Daoy (cell line): ENCODE measurements around the gene HSF2BP. TPM values are rescaled to one million over a fixed set of nuclear protein-coding genes. Genes with fewer than 3 reads are reported as not detected.
A peak's percentile ranks its signal among the peaks of the same experiment; 100 is the strongest.
"Not testable (repeated sequence)": the region's sequence is repeated elsewhere in the genome, so short reads cannot be mapped to it uniquely, and the experiment has no call there.

Experiments
- DNase-seq: peaks from one replicate; pipeline ENCODE4 v3.0.0-alpha.2; 2015; ENCODE audit warnings: low read depth
- total RNA-seq: library from RNA; depleted of rRNA; stranded (reverse); fragments of >200 nt; shearing (Covaris generic); gene quantifications from 2 replicates; pipeline ENCODE4 v1.2.3, GENCODE V29; 2014

The HSF2BP gene
- total RNA-seq, 1 experiment from 2014 or later: 2.7 TPM

DNA sequence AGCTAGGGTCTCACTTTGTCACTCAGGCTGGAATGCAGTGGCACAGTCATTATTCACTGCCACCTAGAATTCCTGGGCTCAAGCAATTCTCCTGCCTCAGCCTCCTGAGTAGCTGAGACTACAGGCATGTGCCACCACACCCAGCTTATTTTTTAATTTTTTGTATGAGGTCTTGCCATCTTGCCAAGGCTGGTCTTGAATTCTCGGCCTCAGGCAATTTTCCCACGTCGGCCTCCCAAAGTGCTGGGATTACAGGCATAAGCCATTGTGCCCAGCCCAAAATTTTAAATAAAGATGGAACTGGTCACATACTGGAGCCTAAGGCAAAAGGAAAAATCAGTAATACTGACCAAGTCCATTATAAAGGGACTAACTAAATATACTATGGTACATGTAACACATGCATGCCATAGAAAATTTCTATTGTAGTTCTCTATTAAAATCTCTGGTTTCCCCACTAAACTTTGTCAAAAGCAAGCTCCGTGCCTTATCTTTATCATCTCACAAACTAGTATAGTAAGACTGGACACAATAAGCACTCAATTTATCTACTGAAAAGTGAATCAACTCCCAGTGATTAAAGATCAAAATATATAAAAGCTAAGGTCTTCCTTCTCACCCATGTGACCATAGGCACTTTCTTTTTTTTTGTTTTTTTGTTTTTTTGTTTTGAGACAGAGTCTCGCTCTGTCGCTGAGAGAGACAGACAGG is 61.6 kb downstream of the HSF2BP start:
- DNase-seq: no peak

DNA sequence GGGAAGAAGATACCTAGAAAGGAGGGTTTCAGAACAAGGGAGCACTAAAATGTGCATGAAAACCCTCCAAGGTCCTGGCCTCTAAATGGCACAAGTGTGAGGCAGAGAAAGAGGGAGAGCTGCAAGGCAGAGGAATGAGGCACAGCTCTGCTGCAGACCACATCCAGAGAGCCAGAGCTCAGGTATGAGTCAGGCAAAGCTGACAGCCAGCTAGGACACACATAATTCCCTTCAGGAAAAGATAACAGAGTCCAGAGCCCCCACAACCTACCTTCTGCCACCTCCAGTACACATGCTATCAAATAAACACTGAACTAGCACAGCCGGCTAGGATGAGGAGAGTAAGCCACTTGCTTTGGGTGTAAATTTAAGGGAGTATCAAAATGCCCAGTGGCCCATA is 62.2 kb downstream of the HSF2BP start:
- peak; percentile 93 for DNase-seq

DNA sequence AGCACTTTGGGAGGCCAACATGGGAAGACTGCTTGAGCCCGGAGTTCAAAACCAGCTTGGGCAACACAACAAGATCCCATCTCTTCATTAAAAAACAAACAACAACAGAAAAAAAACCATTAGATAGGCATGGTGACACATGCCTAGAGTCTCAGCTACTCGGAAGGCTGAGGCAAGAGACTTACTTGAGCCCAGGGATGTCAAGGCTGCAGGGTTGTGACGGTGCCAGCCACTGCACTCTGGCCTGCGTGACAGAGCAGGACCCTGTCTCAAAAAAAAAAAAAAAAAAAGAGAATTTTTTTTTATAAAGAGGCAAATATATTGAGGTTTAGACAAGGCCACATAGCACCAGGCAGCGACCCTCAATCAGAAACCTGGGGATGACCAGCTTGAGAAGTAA is 62.7 kb downstream of the HSF2BP start:
- DNase-seq: no peak

DNA sequence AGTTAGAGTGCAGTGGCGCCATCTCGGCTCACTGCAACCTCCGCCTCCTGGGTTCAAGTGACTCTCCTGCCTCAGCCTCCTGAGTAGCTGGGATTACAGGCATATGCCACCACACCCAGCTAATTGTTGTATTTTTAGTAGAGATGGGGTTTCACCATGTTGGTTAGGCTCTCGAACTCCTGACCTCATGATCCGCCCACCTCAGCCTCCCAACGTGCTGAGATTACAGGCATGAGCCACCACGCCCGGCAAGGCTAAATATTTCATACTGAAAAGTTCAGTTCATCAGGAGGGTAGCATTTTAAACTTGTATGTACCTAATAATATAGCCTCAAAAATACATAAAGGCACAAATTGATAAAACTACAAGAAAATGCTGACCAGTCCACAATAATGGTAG is 63.5 kb downstream of the HSF2BP start:
- not testable (repeated sequence) for DNase-seq

- DNase-seq: no peak
Measured at GRCh38 chr21:43593078-43593477, 66.2 kb downstream of the HSF2BP start.

- DNase-seq: no peak
Measured at GRCh38 chr21:43591571-43591970, 67.7 kb downstream of the HSF2BP start.

DNA sequence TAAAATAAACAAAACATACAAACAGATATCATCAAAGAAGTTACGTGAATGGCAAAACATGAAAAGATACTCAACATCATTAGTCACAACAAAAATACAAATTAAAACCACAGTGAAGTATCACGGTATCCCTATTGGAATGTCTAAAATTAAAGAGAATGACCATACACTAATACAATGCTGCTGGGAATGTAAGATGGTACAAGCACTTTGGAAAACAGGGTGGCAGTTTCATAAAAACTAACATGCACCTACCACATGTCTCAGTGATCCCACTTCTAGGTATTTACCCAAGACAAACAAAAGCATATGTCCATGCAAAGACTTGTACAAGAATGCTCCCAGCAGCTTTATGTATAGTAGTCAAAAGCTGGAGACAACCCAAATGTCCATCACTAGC is 69.1 kb downstream of the HSF2BP start:
- DNase-seq: no peak

DNA sequence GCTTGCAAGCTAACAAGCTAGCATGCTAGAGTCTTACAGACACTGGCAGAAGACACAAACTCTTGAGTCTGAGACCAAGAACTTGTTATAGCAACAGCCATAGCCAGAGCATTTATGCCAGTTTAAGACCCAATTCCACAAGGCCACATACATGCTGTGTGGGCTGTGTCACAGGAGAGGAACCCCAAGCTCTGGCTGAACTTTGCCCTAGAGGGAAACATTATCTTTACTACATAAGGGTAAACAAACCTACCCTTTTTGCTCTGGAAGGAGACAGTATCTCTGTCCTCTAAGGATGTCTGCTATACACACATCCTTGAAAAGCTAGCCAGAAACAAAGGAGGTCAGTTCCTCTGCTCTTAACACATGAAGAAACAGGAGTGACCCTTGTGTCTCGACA is 70.3 kb downstream of the HSF2BP start:
- no peak for DNase-seq

DNA sequence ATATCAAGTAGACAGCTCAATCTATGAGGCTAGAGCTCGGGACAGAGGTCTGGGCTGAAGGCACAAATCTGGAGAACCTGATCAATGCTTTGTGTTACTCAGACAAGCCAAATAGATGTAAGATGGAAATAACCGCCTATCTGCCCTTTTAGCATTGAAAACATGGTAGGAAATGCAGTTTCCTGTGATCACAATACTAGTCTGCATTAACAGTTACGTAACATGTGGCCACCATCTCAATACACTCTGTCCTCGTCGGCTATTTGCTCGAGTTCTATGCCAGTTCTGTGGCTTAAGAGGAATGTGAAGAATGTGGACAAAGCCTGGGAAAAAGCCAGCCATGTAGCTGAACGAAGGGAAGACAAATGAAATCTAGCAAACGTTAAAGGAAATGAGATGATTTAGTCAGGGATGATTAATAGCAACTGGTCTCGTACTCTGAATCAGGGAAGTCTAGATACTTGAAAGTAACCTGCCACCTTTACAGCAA is 73.3 kb downstream of the HSF2BP start:
- peak; percentile 98 for DNase-seq

GRCh38 chr21:43585514-43585913 is 73.8 kb downstream of the HSF2BP start:
- DNase-seq: no peak

- no peak for DNase-seq
Measured at GRCh38 chr21:43581453-43581852, 77.8 kb downstream of the HSF2BP start.

- DNase-seq: no peak
Measured at GRCh38 chr21:43578677-43579303, 80.5 kb downstream of the HSF2BP start.

- DNase-seq: no peak
Measured at GRCh38 chr21:43575473-43575844, 83.8 kb downstream of the HSF2BP start.

DNA sequence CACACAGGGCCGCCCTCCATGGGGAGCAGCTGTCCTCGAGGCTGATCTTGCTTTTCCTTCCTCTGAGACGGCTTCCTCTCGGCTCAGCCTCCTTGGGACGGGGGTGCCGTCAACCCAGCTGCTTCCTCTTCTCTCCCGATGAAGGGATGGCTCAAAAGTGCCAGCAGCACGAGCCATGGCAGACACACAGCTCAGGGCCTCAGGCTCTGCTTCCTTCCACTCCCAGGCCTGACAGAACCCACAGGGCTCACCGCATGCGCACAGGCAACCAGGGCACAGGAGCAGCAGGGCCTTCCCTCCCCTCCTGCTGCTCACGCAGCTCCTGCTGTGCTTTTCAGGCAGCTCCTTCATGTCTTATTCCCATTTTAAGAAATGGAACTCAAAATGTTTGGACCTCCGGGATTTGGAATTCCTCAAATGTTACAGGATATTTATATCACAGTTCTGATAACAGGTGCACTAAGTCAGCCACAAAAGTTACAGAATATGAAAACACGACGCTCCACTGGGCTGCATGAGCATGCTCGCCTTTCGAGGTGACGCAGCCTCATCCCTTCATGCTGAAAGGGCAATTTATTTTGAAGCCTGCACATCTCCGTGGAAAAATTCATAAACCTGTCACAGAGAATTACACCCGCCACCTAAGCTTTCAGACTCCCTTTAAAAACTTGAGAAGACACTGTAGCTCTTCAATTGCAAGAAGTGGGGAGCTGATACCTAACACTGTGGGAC is 84.4 kb downstream of the HSF2BP start:
- no peak for DNase-seq

DNA sequence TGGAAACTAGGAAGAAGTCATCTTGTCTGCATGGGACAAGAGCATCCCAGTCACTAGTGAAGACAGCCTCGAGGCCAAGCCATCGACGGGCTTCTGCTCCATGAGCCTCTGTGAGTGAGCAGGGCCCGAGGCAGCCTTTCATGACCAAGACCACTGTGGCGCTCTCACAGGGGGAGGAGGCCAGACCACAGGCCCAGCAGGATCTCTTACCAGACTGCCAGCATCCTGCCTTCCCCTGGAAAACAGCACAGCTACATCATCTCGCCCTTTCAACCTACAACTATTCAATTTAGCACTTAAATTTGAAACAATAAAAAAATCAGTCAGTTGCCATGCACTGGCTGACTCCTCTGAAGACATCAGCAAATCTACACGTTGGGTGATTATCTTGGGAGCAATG is 85.4 kb downstream of the HSF2BP start:
- DNase-seq: no peak

GRCh38 chr21:43572446-43572845 is 86.8 kb downstream of the HSF2BP start:
- no peak for DNase-seq

DNA sequence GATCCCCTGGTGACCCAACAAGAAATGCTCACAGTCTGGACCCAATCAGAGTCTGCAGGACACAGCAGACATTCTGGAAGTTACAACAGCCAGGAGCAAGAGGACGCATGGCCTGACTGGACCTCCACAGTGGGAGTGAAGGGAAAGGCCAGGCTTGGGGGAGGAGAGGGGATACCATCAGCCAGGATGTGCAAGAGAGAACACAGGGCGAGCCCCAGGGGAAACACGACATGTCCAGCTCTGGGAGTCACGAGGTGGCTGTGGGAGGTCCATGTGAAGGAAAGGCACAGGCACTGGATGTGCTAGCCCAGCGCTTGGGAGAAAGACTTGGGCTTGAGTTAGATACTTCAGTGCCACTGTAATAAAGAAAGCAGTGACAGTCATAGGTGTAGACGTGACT is 87.3 kb downstream of the HSF2BP start:
- DNase-seq: no peak

DNA sequence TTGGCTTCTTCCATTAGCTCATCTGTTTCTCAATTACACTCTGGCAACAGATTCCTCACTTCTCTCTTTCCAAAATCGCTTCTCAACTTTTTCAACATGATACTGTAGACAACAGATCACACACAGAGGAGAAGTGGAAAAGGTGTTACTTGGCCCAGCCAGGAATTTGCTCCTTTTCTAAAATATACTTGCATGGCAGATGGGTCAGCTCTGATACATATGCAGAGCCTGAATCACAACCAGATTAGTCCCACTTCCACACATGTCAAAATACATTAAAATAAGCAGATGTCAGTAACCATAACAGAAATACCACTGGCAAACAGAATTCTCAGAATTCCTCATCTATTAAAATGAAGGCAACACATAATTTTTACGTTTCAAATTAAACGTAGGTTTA is 89.1 kb downstream of the HSF2BP start:
- DNase-seq: not testable (repeated sequence)

- DNase-seq: not testable (repeated sequence)
Measured at GRCh38 chr21:43562451-43562850, 96.8 kb downstream of the HSF2BP start.

- not testable (repeated sequence) for DNase-seq
Measured at GRCh38 chr21:43540561-43540960, 118.7 kb downstream of the HSF2BP start.

DNA sequence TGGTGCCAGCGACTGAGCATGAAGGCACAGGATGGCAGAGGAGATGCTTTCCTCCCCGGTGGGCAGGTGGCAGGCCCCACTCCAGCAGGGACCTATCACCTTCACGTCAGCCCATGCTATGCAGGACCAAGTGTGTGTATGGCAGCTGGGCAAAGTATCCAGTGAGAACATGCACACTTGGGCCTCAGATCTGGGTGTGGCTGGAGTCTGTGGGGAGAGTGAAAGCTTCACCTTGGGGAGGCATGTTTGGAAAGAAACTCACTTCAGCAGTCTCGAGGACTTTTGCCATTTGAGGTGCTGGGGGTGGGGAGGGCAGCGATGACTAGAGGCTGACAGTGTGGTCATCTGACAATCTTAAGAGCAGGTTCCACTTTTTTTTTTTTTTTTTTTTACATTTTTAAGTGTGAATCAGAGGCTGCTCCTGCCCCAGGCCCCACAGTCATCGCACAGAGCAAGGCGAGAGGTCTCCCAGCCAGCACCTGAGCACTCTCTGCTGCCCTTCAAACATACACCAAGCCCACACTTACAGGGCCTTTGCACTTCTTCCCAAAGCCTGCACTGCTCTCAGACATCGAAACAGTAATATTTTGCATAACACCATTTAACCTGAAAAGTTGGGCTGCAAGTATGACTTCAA is 136.7 kb downstream of the HSF2BP start:
- DNase-seq: not testable (repeated sequence)

DNA sequence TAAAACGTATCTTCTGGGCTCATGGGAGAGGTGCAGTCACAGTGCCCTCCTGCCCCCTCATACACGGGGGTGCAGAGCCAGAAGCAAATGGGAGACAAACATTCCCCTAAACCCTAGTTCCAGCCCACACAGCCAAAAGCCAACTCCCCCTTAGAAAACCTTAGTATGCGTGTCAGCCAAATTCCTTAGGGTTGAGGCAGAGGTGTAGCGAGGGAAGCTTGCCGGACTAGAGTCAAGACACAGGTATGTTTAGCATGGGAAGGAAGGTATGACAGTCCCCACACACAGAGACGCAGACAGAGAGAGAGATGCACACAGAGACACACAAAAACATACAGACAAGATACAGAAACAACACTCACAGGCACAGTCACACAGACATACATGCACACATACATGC is 141.6 kb downstream of the HSF2BP start:
- not testable (repeated sequence) for DNase-seq
